Body of pancreas (tissue), 4 donors: ENCODE data around the gene CD164L2. TPM values are rescaled to one million over a fixed set of nuclear protein-coding genes. Genes with fewer than 3 reads are reported as not detected.
"Not testable (repeated sequence)": the region's sequence is repeated elsewhere in the genome, so short reads cannot be mapped to it uniquely, and the experiment has no call there.

Experiments used
- ATAC-seq: fragments of 150-250 bp; one replicate; pipeline ENCODE4 v1.9.1; 2016
- DNase-seq, 4 donors: peaks; one replicate each; pipeline ENCODE4 v3.0.0-alpha.2; 2019
- H3K27ac ChIP-seq, 4 donors: fragments of 200-600 bp; sonication (generic); 1 replicate in 3 of 4; 2 replicates in 1 of 4; pipeline versions ENCODE4 v1.5.1 to v1.6.1; 2016 to 2019; ENCODE audit warnings: mild to moderate bottlenecking in 1 of 4, mixed read lengths in 1 of 4, moderate library complexity in 1 of 4
- H3K27me3 ChIP-seq, 2 donors: fragments of 200-600 bp; sonication (generic); one replicate each; pipeline ENCODE4 v1.6.0; 2016; ENCODE audit warnings: mild to moderate bottlenecking in 1 of 2
- H3K36me3 ChIP-seq, 2 donors: fragments of 200-600 bp; sonication (generic); replicated peaks in 1 of 2; 2 replicates each; pipeline ENCODE4 v1.5.1; 2016; ENCODE audit warnings: low read depth in 2 of 2; ENCODE audit not compliant: insufficient read depth in 1 of 2
- H3K4me1 ChIP-seq: fragments of 200-600 bp; sonication (generic); one replicate; pipeline ENCODE4 v1.6.0; 2016
- H3K4me3 ChIP-seq, 2 donors: fragments of 200-600 bp; sonication (generic); 1 replicate in 1 of 2; 2 replicates in 1 of 2; pipeline ENCODE4 v1.5.1; 2016 to 2019
- H3K9me3 ChIP-seq, 3 donors: fragments of 200-600 bp; sonication (generic); 1 replicate in 2 of 3; 2 replicates in 1 of 3; pipeline ENCODE4 v1.5.1; 2016
- CTCF ChIP-seq, 7 experiments: fragments of 450-650 bp in 4 of 7; fragments of 200-600 bp in 3 of 7; sonication (generic) in 3 of 7; IDR thresholded peaks; one replicate each; pipeline ENCODE4 v1.5.1; 2016 to 2019; ENCODE audit warnings: antibody characterized with exemption in 7 of 7
- POLR2A ChIP-seq, 3 donors: fragments of 450-650 bp; IDR thresholded peaks; one replicate each; pipeline ENCODE4 v1.6.1; 2016; ENCODE audit warnings: antibody characterized with exemption in 3 of 3, mild to moderate bottlenecking in 2 of 3
- WGBS, 2 donors: methylation state at CpG; one replicate each; pipeline ENCODE4 v1.1.5; 2017; 5-methylcytosine and 5-hydroxymethylcytosine counted together
- intact Hi-C: fragments of 100-400 bp; cut with DNase I; formaldehyde crosslinking; loops from one replicate; pipeline ENCODE4 v1.15.1; 2023
- total RNA-seq, 2 donors: library from RNA; depleted of rRNA; stranded (reverse); fragments of >200 nt; gene quantifications; one replicate each; pipeline ENCODE4 v1.1.0, GENCODE V29; 2016

CD164L2 gene
- total RNA-seq, 2 donors from 2014 or later, result 1.3 TPM; not detected in 1

- H3K27me3 ChIP-seq, result no peaks in the 10 kb centered on the region
- WGBS, 2 donors, result 1 to 9% methylated on average over 9 to 68 of the region's 69 CpGs
- intact Hi-C loops, result loop anchor here (5.0 kb wide), 2 partner anchors 35 to 215 kb away; no protein-coding TSS in a partner anchor
- no peaks in the 10 kb centered on the region for H3K9me3 ChIP-seq
- TF ChIP-seq CTCF (IDR thresholded peaks at IDR 0.05) (peak in 6 of 7 experiments; percentile 35 to 57 (median 46)), POLR2A (IDR thresholded peaks at IDR 0.05) (no peak)
- ATAC-seq (peak; percentile 86), DNase-seq (peak; percentile 85 to 92 (median 89))
- peaks cover 22% of the 10 kb centered on the region for H3K4me1 ChIP-seq
- peak within 1 kb of the TSS in 1 of 2 donors; percentile 23 for H3K4me3 ChIP-seq
- no peaks in the 10 kb centered on the region for H3K36me3 ChIP-seq
- peak within 1 kb of the TSS in 3 of 4 donors; percentile 20 to 53 (median 49) for H3K27ac ChIP-seq
These were observed 9.1 kb upstream of the CD164L2 start, which contains the start of gene GPR3 for GRCh38 chr1:27392096-27392777. TSS of gene GPR3 (plus strand) at chr1:27392622. CDS start at chr1:27393799, 1,177 bp downstream.

GRCh38 chr1:27391511-27392095 is 8.5 kb upstream of the CD164L2 start:
- Histone ChIP-seq H3K27ac (peak overlapping the region in 3 of 4 donors; percentile 3 to 40 (median 27)), H3K4me3 (no peak overlapping the region)
- WGBS, 2 donors, result 3 to 8% methylated on average over 11 to 13 of the region's 13 CpGs

GRCh38 chr1:27388337-27389005 is 5.3 kb upstream of the CD164L2 start:
- Histone ChIP-seq H3K27me3 (no peaks in the 10 kb centered on the region), H3K4me3 (no peak overlapping the region), H3K4me1 (peaks cover 22% of the 10 kb centered on the region), H3K36me3 (no peaks in the 10 kb centered on the region), H3K9me3 (no peaks in the 10 kb centered on the region), H3K27ac (no peak overlapping the region)
- intact Hi-C loops, result no loop called here
- ATAC-seq (peak; percentile 50), DNase-seq (peak; percentile 82 to 89 (median 84))
- WGBS, 2 donors, result 35 to 45% methylated on average over 5 of the region's 5 CpGs
- TF ChIP-seq POLR2A (IDR thresholded peaks at IDR 0.05) (no peak), CTCF (IDR thresholded peaks at IDR 0.05) (peak; percentile 64 to 94 (median 87))

More at GRCh38 chr1:27391511-27392095, 8.5 kb upstream of the CD164L2 start:
- Histone ChIP-seq H3K9me3 (no peaks in the 10 kb centered on the region), H3K27me3 (no peaks in the 10 kb centered on the region), H3K36me3 (no peaks in the 10 kb centered on the region), H3K4me1 (peaks cover 22% of the 10 kb centered on the region)
- peak; percentile 47 to 69 (median 64) for DNase-seq
- TF ChIP-seq POLR2A (IDR thresholded peaks at IDR 0.05), result no peak
- TF ChIP-seq CTCF (IDR thresholded peaks at IDR 0.05), result no peak
- intact Hi-C loops, result loop anchor here (5.0 kb wide), 2 partner anchors 34 to 216 kb away; no protein-coding TSS in a partner anchor
- ATAC-seq, result peak; percentile 26

- H3K27ac ChIP-seq, DNase-seq, H3K36me3 ChIP-seq, H3K27me3 ChIP-seq, H3K9me3 ChIP-seq, H3K4me3 ChIP-seq, intact Hi-C loops, ATAC-seq: not testable (repeated sequence)
- 92 to 94% methylated on average over 3 of the region's 3 CpGs for WGBS, 2 donors
- peaks cover 15% of the 10 kb centered on the region for H3K4me1 ChIP-seq
These were observed 1.7 kb upstream of the CD164L2 start for GRCh38 chr1:27384797-27385196.

GRCh38 chr1:27383661-27384060 is 528 bp upstream of the CD164L2 start:
- no peak for TF ChIP-seq CTCF (IDR thresholded peaks at IDR 0.05)
- no peak for TF ChIP-seq POLR2A (IDR thresholded peaks at IDR 0.05)
- Histone ChIP-seq H3K27ac (no peak overlapping the region), H3K36me3 (no peaks in the 10 kb centered on the region), H3K27me3 (no peaks in the 10 kb centered on the region), H3K9me3 (no peaks in the 10 kb centered on the region), H3K4me3 (no peak overlapping the region), H3K4me1 (peaks cover 14% of the 10 kb centered on the region)
- 88 to 92% methylated on average over 12 to 13 of the region's 13 CpGs for WGBS, 2 donors
- no peak for DNase-seq
- intact Hi-C loops, result no loop called here
- no peak for ATAC-seq
